ENCODE data around the gene POPDC2. TPM values are rescaled to one million over a fixed set of nuclear protein-coding genes. Genes with fewer than 3 reads are reported as not detected.

The POPDC2 gene
- total RNA-seq, 1 experiment from 2014 or later, result 0.15 TPM

- CTCF ChIA-PET, result no interaction called here
- H3K4me3 ChIP-seq (ENCODE audit: low read depth in 2 of 2, low read length in 2 of 2), result no peak overlapping the region
- BruUV-seq (replicated peaks), result no TSS peak
Measured at GRCh38 chr3:119659606-119660291, 640 bp downstream of the POPDC2 start.

GRCh38 chr3:119658994-119659393, 1.4 kb downstream of the POPDC2 start:
- intact Hi-C loops (cut with micrococcal nuclease; ENCODE audit: unreplicated experiment) (no loop called here), in situ Hi-C loops (cut with HindIII; ENCODE audit: low pct_unique_long_range_greater_than_20kb, low sequenced_read_pairs) (no loop called here)
- H3K4me1 ChIP-seq (ENCODE audit: control insufficient read depth, insufficient read depth, low read length), result no peaks in the 10 kb centered on the region
- ATAC-seq (no peak), DNase-seq (ENCODE audit: low read depth, low spot score) (no peak)
- no peak overlapping the region for H3K27ac ChIP-seq (ENCODE audit: low read length)
- ChIA-PET CTCF (interaction anchor here (0.6 kb wide), 1 partner anchor 160 kb away, joined by 9 read pairs; no protein-coding TSS in a partner anchor), POLR2A (no interaction called here)
- TF ChIP-seq REST (IDR thresholded peaks at IDR 0.05; ENCODE audit: insufficient read depth in 1 of 2, low read depth in 2 of 2, low read length in 1 of 2) (no peak), SIN3A (IDR thresholded peaks at IDR 0.05; ENCODE audit: borderline replicate concordance, insufficient read depth, low read depth, low read length) (no peak), TCF7L2 (IDR thresholded peaks at IDR 0.05; ENCODE audit: low read depth, low read length) (no peak), CTCF (IDR thresholded peaks at IDR 0.05) (no peak), POLR2AphosphoS5 (IDR thresholded peaks at IDR 0.05; ENCODE audit: low read depth, low read length) (no peak)
- no peaks in the 10 kb centered on the region for H3K9me3 ChIP-seq (ENCODE audit: control insufficient read depth, insufficient read depth, low read depth, low read length)
- BruUV-seq (replicated peaks), result no TSS peak
- no peak overlapping the region for H3K4me3 ChIP-seq (ENCODE audit: low read depth in 2 of 2, low read length in 2 of 2)
- H3K27me3 ChIP-seq (ENCODE audit: control insufficient read depth, insufficient read depth, low read length), result peaks cover 9% of the 10 kb centered on the region; the same call in 1 of the 2 replicates
- H3K36me3 ChIP-seq (ENCODE audit: control insufficient read depth, insufficient read depth, low read length), result no peaks in the 10 kb centered on the region

More at GRCh38 chr3:119659606-119660291, 640 bp downstream of the POPDC2 start:
- Histone ChIP-seq H3K27ac (ENCODE audit: low read length) (no peak overlapping the region), H3K4me1 (ENCODE audit: control insufficient read depth, insufficient read depth, low read length) (no peaks in the 10 kb centered on the region), H3K9me3 (ENCODE audit: control insufficient read depth, insufficient read depth, low read depth, low read length) (no peaks in the 10 kb centered on the region), H3K27me3 (ENCODE audit: control insufficient read depth, insufficient read depth, low read length) (peaks cover 9% of the 10 kb centered on the region; the same call in 1 of the 2 replicates), H3K36me3 (ENCODE audit: control insufficient read depth, insufficient read depth, low read length) (no peaks in the 10 kb centered on the region)
- no peak for TF ChIP-seq POLR2AphosphoS5 (IDR thresholded peaks at IDR 0.05; ENCODE audit: low read depth, low read length)
- TF ChIP-seq SIN3A (IDR thresholded peaks at IDR 0.05; ENCODE audit: borderline replicate concordance, insufficient read depth, low read depth, low read length), result no peak
- TF ChIP-seq TCF7L2 (IDR thresholded peaks at IDR 0.05; ENCODE audit: low read depth, low read length), result no peak
- TF ChIP-seq CTCF (IDR thresholded peaks at IDR 0.05), result no peak
- TF ChIP-seq REST (IDR thresholded peaks at IDR 0.05; ENCODE audit: insufficient read depth in 1 of 2, low read depth in 2 of 2, low read length in 1 of 2), result no peak
- in situ Hi-C loops (cut with HindIII; ENCODE audit: low pct_unique_long_range_greater_than_20kb, low sequenced_read_pairs), result no loop called here
- intact Hi-C loops (cut with micrococcal nuclease; ENCODE audit: unreplicated experiment), result no loop called here
- POLR2A ChIA-PET, result no interaction called here
- no peak for DNase-seq (ENCODE audit: low read depth, low spot score)
- no peak for ATAC-seq

Measured in Panc1 (cell line).